SK-N-SH (cell line): ENCODE data around the gene SCAMP2.

Experiments
- CTCF ChIP-seq: fragments of 200-600 bp; sonication (generic); IDR thresholded peaks from 2 replicates; pipeline ENCODE4 v1.6.1; 2017; ENCODE audit warnings: antibody characterized with exemption, mild to moderate bottlenecking, moderate library complexity
- EZH2phosphoT487 ChIP-seq: fragments of 200-600 bp; sonication (generic); IDR thresholded peaks from 2 replicates; pipeline ENCODE4 v1.6.1; 2017; ENCODE audit warnings: low read depth, mixed run types, mild to moderate bottlenecking, antibody characterized with exemption, moderate library complexity, borderline replicate concordance
- MXI1 ChIP-seq: IDR thresholded peaks from 2 replicates; pipeline ENCODE4 v1.6.1; 2012; ENCODE audit warnings: mild to moderate bottlenecking, low read depth, low read length, improper control_type of control experiment
- NFIC ChIP-seq: IDR thresholded peaks from 2 replicates; pipeline ENCODE4 v1.4.0; 2012; ENCODE audit warnings: borderline replicate concordance
- RCOR1 ChIP-seq: fragments of 150-350 bp; IDR thresholded peaks from 2 replicates; pipeline ENCODE4 v1.6.1; 2017; ENCODE audit warnings: antibody characterized with exemption, low read length
- RFX5 ChIP-seq: IDR thresholded peaks from 2 replicates; pipeline ENCODE4 v1.6.1; 2012; ENCODE audit warnings: mild to moderate bottlenecking, improper control_type of control experiment, low read length
- SMC3 ChIP-seq: IDR thresholded peaks from 2 replicates; pipeline ENCODE4 v1.6.1; 2012; ENCODE audit warnings: low read depth, low read length, improper control_type of control experiment
- TCF12 ChIP-seq: IDR thresholded peaks from 2 replicates; pipeline ENCODE4 v1.4.0; 2012

GRCh38 chr15:74847432-74847831 is 25.7 kb downstream of the SCAMP2 start:
- no peak for TF ChIP-seq TCF12
- TF ChIP-seq CTCF, result no peak
- no peak for TF ChIP-seq EZH2phosphoT487
- no peak for TF ChIP-seq RFX5
- no peak for TF ChIP-seq NFIC
- no peak for TF ChIP-seq SMC3
- TF ChIP-seq RCOR1, result no peak
- no peak for TF ChIP-seq MXI1
